Stomach smooth muscle (tissue), 2 donors: ENCODE results near the gene TK1.

Source experiments
- H3K27ac ChIP-seq: one replicate; pipeline ENCODE4 v1.7.0; 2013; ENCODE audit warnings: mild to moderate bottlenecking, low read length, inconsistent platforms
- H3K27me3 ChIP-seq, 2 donors: one replicate each; pipeline ENCODE4 v1.7.0; 2013; ENCODE audit warnings: low read length in 2 of 2; ENCODE audit not compliant: insufficient read depth in 2 of 2, control insufficient read depth in 1 of 2
- H3K36me3 ChIP-seq, 2 donors: one replicate each; pipeline ENCODE4 v1.7.0; 2013; ENCODE audit warnings: low read length in 2 of 2; ENCODE audit not compliant: control insufficient read depth in 2 of 2, insufficient read depth in 2 of 2
- H3K4me1 ChIP-seq: one replicate; pipeline ENCODE4 v1.7.0; 2013; ENCODE audit warnings: low read length; ENCODE audit not compliant: control insufficient read depth, insufficient read depth
- H3K4me3 ChIP-seq, 2 donors: one replicate each; pipeline ENCODE4 v1.7.0; 2013; ENCODE audit warnings: low read length in 2 of 2
- H3K9ac ChIP-seq, 2 donors: one replicate each; pipeline ENCODE4 v1.7.0; 2013; ENCODE audit warnings: low read length in 2 of 2, mild to moderate bottlenecking in 1 of 2
- H3K9me3 ChIP-seq, 2 donors: one replicate each; pipeline ENCODE4 v1.7.0; 2013; ENCODE audit warnings: low read length in 2 of 2; ENCODE audit not compliant: control insufficient read depth in 2 of 2
- donor health status: healthy.
- donor health status: Pancreatic carcinoma.

TK1 gene

DNA sequence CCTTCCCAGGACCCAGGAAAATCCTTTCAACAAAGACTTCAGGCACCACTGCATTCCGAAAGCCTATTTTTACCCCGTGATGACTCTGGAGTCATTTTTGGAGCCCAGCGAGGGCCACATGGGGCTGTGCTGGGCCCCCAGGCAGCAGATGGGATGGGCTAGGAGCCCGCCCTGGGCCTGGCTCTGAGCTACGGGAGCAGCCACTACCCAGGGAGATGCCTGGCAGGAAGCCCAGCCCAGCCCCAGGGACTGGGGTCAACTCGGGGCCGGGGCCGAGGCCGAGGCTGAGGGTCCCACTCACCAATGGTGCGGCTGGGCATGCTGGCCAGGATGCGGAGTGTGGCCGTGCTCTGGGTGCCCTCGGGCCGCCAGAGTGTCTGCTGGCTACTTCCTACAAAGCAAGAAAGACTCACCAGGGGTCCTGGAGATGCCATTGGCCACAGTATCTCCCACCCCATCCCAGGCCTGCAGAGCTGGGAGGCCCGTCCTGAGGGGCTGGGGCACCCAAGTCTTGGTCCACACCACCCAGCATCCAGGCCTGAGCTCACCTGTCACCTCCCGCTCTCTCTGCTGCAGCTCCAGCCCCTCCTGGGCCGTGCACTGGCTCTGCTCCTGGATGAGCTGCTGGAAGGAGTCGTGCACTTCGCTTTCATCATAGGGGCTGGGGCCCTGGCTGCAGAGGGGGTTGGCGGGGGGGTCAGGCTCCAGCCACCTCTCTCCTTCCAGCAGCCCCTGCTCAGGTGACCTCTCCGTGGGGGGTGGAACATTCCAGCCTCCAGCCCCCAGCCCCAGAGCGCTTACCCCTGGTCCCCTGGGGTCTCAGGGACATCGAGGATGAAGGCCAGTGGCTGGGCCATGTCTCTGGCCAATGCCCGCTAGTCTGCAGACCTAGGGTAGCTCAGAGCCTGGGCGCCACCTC, 60.6 kb downstream of the TK1 start:
- no peaks in the 10 kb centered on the region for H3K9me3 ChIP-seq
- no peak overlapping the region for H3K4me3 ChIP-seq
- H3K27ac ChIP-seq, result no peak overlapping the region
- no peak overlapping the region for H3K9ac ChIP-seq
- H3K4me1 ChIP-seq, result peaks cover 22% of the 10 kb centered on the region
- H3K36me3 ChIP-seq, result no peaks in the 10 kb centered on the region
- peaks cover 11 to 27% of the 10 kb centered on the region in 2 donors for H3K27me3 ChIP-seq

DNA sequence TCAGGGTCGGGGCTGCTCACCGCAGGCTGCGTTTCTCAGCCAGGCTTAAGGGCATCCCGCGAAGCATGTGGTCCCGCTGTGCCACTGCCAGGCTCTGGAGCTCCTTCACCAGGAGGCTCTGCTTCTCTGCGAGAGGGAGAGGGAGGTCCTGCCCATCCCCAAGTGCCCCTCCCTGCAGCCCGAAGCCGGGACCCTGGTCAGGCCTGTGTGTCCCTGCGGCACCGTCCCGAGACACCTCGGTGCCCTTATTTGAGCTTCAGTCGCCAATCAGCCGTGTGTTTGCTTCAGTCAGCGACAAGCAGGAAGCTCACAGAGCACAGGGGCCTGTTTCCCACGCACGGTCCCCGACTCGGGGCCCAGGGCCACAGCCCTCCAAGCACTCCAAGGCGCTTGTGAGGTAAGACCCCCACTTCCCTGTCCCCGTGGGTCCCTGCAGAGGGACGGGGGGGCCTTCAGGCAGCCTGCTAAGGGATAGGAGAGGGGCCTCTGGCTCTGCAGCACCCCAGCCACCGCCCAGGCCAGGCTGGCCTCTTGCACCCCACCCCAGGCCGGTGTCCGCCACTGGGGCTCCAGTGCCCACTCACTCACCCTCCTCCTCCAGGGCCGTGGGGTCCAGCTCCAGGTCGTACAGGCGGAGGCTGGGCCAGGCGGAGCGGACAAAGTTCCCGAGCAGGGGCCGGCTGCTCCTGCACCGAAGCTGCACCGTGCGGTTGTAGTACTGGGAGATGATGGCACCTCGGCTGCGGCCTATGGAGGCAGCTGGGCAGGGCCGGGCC, 61.5 kb downstream of the TK1 start:
- Histone ChIP-seq H3K9me3 (no peaks in the 10 kb centered on the region), H3K9ac (no peak overlapping the region), H3K36me3 (no peaks in the 10 kb centered on the region), H3K27me3 (peaks cover 6 to 18% of the 10 kb centered on the region in 2 donors), H3K4me3 (no peak overlapping the region), H3K4me1 (peaks cover 21% of the 10 kb centered on the region), H3K27ac (no peak overlapping the region)

GRCh38 chr17:78124836-78125137, 62.1 kb downstream of the TK1 start:
- no peak overlapping the region for H3K27ac ChIP-seq
- no peak overlapping the region for H3K9ac ChIP-seq
- H3K27me3 ChIP-seq, result peaks cover 6 to 16% of the 10 kb centered on the region in 2 donors
- no peaks in the 10 kb centered on the region for H3K9me3 ChIP-seq
- no peaks in the 10 kb centered on the region for H3K36me3 ChIP-seq
- peaks cover 18% of the 10 kb centered on the region for H3K4me1 ChIP-seq
- no peak overlapping the region for H3K4me3 ChIP-seq
